ENCODE results near the gene PELI2.

The PELI2 gene

DNA sequence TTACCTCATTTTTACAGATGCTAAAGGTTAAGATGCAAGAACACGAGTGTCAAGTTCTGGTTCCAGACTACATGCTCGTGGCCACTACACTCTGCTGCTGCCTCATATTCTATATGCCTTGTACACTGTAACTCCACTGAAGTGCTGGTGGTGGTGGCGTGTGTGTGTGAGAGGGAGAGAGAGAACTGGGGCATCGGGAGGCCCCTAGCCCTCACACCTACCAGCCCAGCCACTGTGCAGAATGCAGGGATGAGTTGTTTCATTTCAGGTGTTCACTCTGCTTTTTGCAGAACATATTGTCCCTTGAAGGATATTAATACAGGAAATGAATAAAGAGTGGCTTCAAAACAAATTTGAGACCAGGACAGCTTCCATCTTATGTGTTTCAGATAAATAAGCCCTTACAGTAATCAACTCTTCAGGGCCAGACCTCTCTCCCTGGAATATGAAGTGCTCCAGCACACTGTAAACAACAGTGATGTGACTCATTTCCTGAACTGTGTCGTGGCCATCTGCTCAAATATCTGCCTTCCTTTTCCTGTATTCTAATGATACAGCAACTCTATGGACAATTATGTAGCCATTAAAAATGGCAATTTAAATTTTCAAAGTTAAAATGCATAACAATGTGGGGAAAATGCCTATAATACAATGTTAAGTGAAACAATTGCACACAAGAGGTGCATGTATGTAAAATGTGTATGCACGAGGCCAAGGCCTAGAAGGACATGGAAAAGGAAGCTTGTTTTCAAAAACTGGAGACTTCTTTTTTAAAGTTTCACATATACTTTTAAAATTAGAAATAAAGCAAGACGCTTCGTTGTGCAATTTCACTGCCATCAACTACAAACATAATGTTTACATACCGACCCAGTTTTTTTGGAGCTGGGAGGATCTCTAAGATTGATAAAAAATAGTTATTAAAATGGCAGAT lies 215.4 kb downstream of the PELI2 start:
- TF ChIP-seq, protein P1, sequence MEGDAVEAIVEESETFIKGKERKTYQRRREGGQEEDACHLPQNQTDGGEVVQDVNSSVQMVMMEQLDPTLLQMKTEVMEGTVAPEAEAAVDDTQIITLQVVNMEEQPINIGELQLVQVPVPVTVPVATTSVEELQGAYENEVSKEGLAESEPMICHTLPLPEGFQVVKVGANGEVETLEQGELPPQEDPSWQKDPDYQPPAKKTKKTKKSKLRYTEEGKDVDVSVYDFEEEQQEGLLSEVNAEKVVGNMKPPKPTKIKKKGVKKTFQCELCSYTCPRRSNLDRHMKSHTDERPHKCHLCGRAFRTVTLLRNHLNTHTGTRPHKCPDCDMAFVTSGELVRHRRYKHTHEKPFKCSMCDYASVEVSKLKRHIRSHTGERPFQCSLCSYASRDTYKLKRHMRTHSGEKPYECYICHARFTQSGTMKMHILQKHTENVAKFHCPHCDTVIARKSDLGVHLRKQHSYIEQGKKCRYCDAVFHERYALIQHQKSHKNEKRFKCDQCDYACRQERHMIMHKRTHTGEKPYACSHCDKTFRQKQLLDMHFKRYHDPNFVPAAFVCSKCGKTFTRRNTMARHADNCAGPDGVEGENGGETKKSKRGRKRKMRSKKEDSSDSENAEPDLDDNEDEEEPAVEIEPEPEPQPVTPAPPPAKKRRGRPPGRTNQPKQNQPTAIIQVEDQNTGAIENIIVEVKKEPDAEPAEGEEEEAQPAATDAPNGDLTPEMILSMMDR (IDR thresholded peaks at IDR 0.05) = no peak
- Histone ChIP-seq H3K4me3 (ENCODE audit: low read depth in 1 of 2, low read length in 1 of 2) (no peak overlapping the region), H3K9me3 (no peaks in the 10 kb centered on the region), H3K27ac (no peak overlapping the region), H3K36me3 (peaks cover 3% of the 10 kb centered on the region), H3K27me3 (no peaks in the 10 kb centered on the region), H3K4me1 (ENCODE audit: control insufficient read depth in 1 of 2, insufficient read depth in 1 of 2, low read depth in 1 of 2, low read length in 1 of 2) (no peaks in the 10 kb centered on the region)

DNA sequence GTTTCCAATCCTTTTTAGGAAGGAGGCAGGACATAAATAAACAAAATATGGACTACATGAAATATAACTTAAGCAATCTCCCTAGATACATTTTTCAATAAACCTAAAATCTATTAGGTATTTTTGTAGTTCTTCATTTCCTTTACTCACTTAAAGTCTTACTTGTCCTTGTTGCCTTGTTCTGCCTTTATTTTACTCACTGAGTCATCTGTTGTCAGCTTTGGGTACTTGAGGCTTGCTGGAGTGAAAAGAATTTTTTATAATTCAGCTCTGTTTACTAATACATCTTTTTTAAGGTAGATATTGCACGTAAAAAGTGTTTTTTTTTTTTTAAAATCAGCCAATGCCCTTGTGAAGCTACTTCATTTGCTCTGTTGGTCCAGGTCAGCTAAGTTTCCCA lies 216.2 kb downstream of the PELI2 start:
- Histone ChIP-seq H3K4me3 (ENCODE audit: low read depth in 1 of 2, low read length in 1 of 2) (no peak overlapping the region), H3K27ac (no peak overlapping the region), H3K27me3 (no peaks in the 10 kb centered on the region), H3K36me3 (peaks cover 3% of the 10 kb centered on the region), H3K9me3 (no peaks in the 10 kb centered on the region), H3K4me1 (ENCODE audit: control insufficient read depth in 1 of 2, insufficient read depth in 1 of 2, low read depth in 1 of 2, low read length in 1 of 2) (no peaks in the 10 kb centered on the region)
- TF ChIP-seq, protein P1 (IDR thresholded peaks at IDR 0.05) = no peak

DNA sequence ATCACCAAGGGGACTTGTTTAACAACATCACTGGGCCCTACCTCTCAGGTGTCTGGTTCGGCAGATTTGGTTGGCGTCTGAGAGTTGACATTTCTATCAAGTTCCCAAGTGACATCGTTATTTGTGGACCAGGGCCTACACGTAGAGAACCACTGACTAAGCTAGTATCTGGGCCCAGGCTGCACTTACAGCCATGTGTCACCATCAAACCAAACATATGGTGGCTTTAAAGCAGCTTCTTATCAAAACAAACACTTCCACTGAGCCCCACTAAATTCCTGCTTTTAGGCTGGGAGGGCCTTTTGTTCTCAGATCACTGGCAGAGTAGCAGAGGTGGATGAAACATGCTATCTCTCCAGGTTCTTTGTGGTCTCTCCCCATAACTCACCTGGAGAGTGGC lies 220.5 kb downstream of the PELI2 start:
- no peaks in the 10 kb centered on the region for H3K36me3 ChIP-seq
- H3K27ac ChIP-seq = no peak overlapping the region
- H3K4me1 ChIP-seq (ENCODE audit: control insufficient read depth in 1 of 2, insufficient read depth in 1 of 2, low read depth in 1 of 2, low read length in 1 of 2) = no peaks in the 10 kb centered on the region
- no peaks in the 10 kb centered on the region for H3K9me3 ChIP-seq
- TF ChIP-seq, protein P1 (IDR thresholded peaks at IDR 0.05) = no peak
- no peak overlapping the region for H3K4me3 ChIP-seq (ENCODE audit: low read depth in 1 of 2, low read length in 1 of 2)
- H3K27me3 ChIP-seq = no peaks in the 10 kb centered on the region

DNA sequence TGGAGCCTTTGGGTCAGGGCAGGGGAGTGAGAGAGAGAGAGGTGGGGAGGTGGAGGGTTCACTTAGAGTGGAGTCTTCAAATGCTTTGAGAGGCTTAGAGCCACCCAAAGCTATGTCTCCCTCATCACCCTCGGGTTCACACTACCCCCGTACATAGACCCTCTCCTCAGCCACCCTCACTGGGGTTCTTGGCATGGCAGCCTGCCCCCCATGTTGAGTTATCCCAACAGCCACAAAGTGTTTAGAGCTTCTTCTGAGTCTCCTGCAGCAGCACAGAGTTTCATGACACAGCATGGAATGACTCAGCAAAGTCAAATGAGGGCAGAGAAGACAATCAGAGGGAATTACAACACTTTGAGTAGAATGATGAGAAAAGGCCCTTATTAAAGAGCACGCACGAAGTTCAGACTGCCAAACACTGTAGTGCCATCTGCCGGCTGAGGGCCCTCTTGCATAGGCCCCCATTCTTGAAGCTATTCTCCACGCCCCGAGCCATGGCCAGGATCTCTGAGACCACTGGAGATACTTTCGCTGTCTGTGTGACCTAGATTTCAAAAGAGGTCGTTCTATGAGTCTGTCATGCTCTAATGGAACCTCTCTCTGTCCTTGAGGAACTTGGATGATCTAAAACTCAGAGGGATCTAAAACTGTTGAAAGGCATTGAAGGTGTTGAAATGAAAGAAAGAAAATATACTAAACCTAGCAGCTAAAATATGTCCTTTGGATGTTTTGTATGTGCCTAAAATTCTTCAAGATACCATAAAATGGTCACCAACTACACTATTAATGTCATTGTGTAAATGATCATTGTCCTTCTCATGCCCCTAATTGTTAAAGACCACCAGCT lies 221.9 kb downstream of the PELI2 start:
- TF ChIP-seq, protein P1 (IDR thresholded peaks at IDR 0.05) = no peak
- H3K4me1 ChIP-seq (ENCODE audit: control insufficient read depth in 1 of 2, insufficient read depth in 1 of 2, low read depth in 1 of 2, low read length in 1 of 2) = no peaks in the 10 kb centered on the region
- H3K27ac ChIP-seq = no peak overlapping the region
- H3K9me3 ChIP-seq = no peaks in the 10 kb centered on the region
- H3K36me3 ChIP-seq = no peaks in the 10 kb centered on the region
- no peaks in the 10 kb centered on the region for H3K27me3 ChIP-seq
- H3K4me3 ChIP-seq (ENCODE audit: low read depth in 1 of 2, low read length in 1 of 2) = no peak overlapping the region

DNA sequence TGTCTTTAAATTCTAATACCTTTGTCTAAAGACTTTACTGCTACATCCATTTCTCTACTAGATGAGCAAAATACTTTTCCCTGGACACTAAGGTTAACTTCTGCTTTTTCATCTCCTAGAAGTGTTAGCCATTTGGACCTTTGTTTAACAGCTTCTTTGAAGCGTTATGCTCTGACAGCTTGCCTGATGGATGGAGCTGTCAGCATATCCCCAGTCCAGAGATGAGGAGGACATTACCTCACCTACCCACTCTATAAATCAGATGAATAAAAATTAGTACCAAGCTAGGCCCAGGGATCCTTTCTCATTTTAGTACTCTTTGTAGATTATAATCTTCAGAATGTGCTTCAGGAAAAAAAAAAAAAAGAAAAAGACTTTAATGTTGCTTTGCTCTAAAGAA lies 222.7 kb downstream of the PELI2 start:
- H3K4me3 ChIP-seq (ENCODE audit: low read depth in 1 of 2, low read length in 1 of 2) = no peak overlapping the region
- H3K27me3 ChIP-seq = no peaks in the 10 kb centered on the region
- H3K36me3 ChIP-seq = no peaks in the 10 kb centered on the region
- H3K9me3 ChIP-seq = no peaks in the 10 kb centered on the region
- no peak overlapping the region for H3K27ac ChIP-seq
- TF ChIP-seq, protein P1 (IDR thresholded peaks at IDR 0.05) = no peak
- no peaks in the 10 kb centered on the region for H3K4me1 ChIP-seq (ENCODE audit: control insufficient read depth in 1 of 2, insufficient read depth in 1 of 2, low read depth in 1 of 2, low read length in 1 of 2)
